HepG2 (cell line): ENCODE results near the gene KRTAP10-2. TPM values are rescaled to one million over a fixed set of nuclear protein-coding genes. Genes with fewer than 3 reads are reported as not detected.

Source experiments
- BCL6 ChIP-seq: IDR thresholded peaks from 2 replicates; pipeline ENCODE4 v1.6.1; 2016; ENCODE audit warnings: missing genetic modification reagents, missing compliant biosample characterization
- CBX2 ChIP-seq, 2 experiments: fragments of 200-600 bp in 1 of 2; sonication (generic); formaldehyde crosslinking in 1 of 2; IDR thresholded peaks; 2 replicates each; pipeline versions ENCODE4 v1.7.0 to v1.8.1; 2018 to 2022; ENCODE audit warnings: low read depth in 2 of 2, low read length in 1 of 2, mild to moderate bottlenecking in 1 of 2, missing genetic modification reagents in 1 of 2
- CREBL2 ChIP-seq: sonication (generic); formaldehyde crosslinking; IDR thresholded peaks from 2 replicates; pipeline ENCODE4 v1.8.1; 2023; ENCODE audit warnings: missing genetic modification reagents, mild to moderate bottlenecking, borderline replicate concordance
- FOXJ3 ChIP-seq: sonication (generic); formaldehyde crosslinking; IDR thresholded peaks from 2 replicates; pipeline ENCODE4 v1.4.0; 2020; ENCODE audit warnings: missing genetic modification reagents, mild to moderate bottlenecking, borderline replicate concordance
- HNRNPLL ChIP-seq: fragments of 200-400 bp; formaldehyde crosslinking; IDR thresholded peaks from 2 replicates; pipeline ENCODE4 v1.6.1; 2017; ENCODE audit warnings: mild to moderate bottlenecking, low read depth, low read length; ENCODE audit not compliant: poor library complexity, severe bottlenecking
- KDM3A ChIP-seq: IDR thresholded peaks from 2 replicates; pipeline ENCODE4 v1.6.1; 2018; ENCODE audit warnings: low read depth, missing compliant biosample characterization
- MEIS1 ChIP-seq: sonication (generic); formaldehyde crosslinking; IDR thresholded peaks from 2 replicates; pipeline ENCODE4 v1.9.0; 2021; ENCODE audit warnings: mild to moderate bottlenecking, missing genetic modification reagents, moderate library complexity, borderline replicate concordance
- PAXIP1 ChIP-seq: sonication (generic); formaldehyde crosslinking; conservative IDR thresholded peaks from 2 replicates; pipeline ENCODE4 v1.4.0; 2020; ENCODE audit warnings: mild to moderate bottlenecking, missing genetic modification reagents, moderate library complexity
- REPIN1 ChIP-seq: sonication (generic); formaldehyde crosslinking; IDR thresholded peaks from 2 replicates; pipeline ENCODE4 v1.8.0; 2022; ENCODE audit warnings: missing genetic modification reagents, low read depth, mild to moderate bottlenecking, borderline replicate concordance
- SAP130 ChIP-seq: IDR thresholded peaks from 2 replicates; pipeline ENCODE4 v1.6.1; 2016; ENCODE audit warnings: low read depth
- SIX1 ChIP-seq: sonication (generic); formaldehyde crosslinking; IDR thresholded peaks from 2 replicates; pipeline ENCODE4 v1.4.0; 2020; ENCODE audit warnings: missing genetic modification reagents, borderline replicate concordance
- STAG1 ChIP-seq: sonication (generic); formaldehyde crosslinking; IDR thresholded peaks from 2 replicates; pipeline ENCODE4 v1.4.0; 2020; ENCODE audit warnings: missing genetic modification reagents
- ZKSCAN1 ChIP-seq: fragments of 150-350 bp; IDR thresholded peaks from 2 replicates; pipeline ENCODE4 v1.6.1; 2014; ENCODE audit warnings: low read length
- ZNF234 ChIP-seq: sonication (generic); formaldehyde crosslinking; conservative IDR thresholded peaks from 2 replicates; pipeline ENCODE4 v1.5.1; 2020; ENCODE audit warnings: mild to moderate bottlenecking, missing genetic modification reagents
- ZNF367 ChIP-seq: sonication (generic); formaldehyde crosslinking; IDR thresholded peaks from 2 replicates; pipeline ENCODE4 v1.4.0; 2020; ENCODE audit warnings: missing genetic modification reagents, borderline replicate concordance
- ZNF496 ChIP-seq: sonication (generic); formaldehyde crosslinking; IDR thresholded peaks from 2 replicates; pipeline ENCODE4 v1.8.1; 2023; ENCODE audit warnings: mild to moderate bottlenecking, moderate library complexity, missing genetic modification reagents; ENCODE audit not compliant: insufficient replicate concordance
- ZNF549 ChIP-seq: sonication (generic); formaldehyde crosslinking; IDR thresholded peaks from 2 replicates; pipeline ENCODE4 v1.5.0; 2020; ENCODE audit warnings: missing genetic modification reagents
- ZNF569 ChIP-seq: sonication (generic); formaldehyde crosslinking; IDR thresholded peaks from 2 replicates; pipeline ENCODE4 v1.5.0; 2020; ENCODE audit warnings: mild to moderate bottlenecking, missing genetic modification reagents, moderate library complexity, borderline replicate concordance
- ZNF703 ChIP-seq: sonication (generic); formaldehyde crosslinking; IDR thresholded peaks from 2 replicates; pipeline ENCODE4 v1.5.1; 2020; ENCODE audit warnings: missing genetic modification reagents, mild to moderate bottlenecking, moderate library complexity, borderline replicate concordance
- ZNF709 ChIP-seq: sonication (generic); formaldehyde crosslinking; IDR thresholded peaks from 2 replicates; pipeline ENCODE4 v1.5.0; 2020; ENCODE audit warnings: mild to moderate bottlenecking, missing genetic modification reagents
- ZXDC ChIP-seq: sonication (generic); formaldehyde crosslinking; IDR thresholded peaks from 2 replicates; pipeline ENCODE4 v1.5.0; 2020; ENCODE audit warnings: mild to moderate bottlenecking, missing genetic modification reagents
- polyA plus RNA-seq, 8 experiments: library from polyadenylated mRNA; depleted of rRNA in 3 of 8; stranded (reverse) in 7 of 8; unstranded in 1 of 8; fragments of >200 nt; fragmentation: Illumina TruSeq in 4 of 8; extraction: Trizol in 4 of 8; gene quantifications; 2 replicates each; pipeline versions ENCODE4 v1.2.1 to v1.2.3, GENCODE V29; 2011 to 2016; ENCODE audit warnings: low read depth in 4 of 8, missing spikeins in 1 of 8, mixed read lengths in 1 of 8; ENCODE audit not compliant: insufficient read depth in 1 of 8
- total RNA-seq, 5 experiments: library from RNA; depleted of rRNA; stranded (reverse); fragments of >200 nt; fragmentation: Illumina TruSeq; extraction: Trizol; gene quantifications; 2 replicates each; pipeline ENCODE4 v1.2.3, GENCODE V29; 2016; ENCODE audit warnings: low read depth in 1 of 5
- TF ChIP-seq, protein P1 (sequence below): sonication (generic); formaldehyde crosslinking; IDR thresholded peaks from 2 replicates; pipeline ENCODE4 v1.4.0; 2020; ENCODE audit warnings: missing genetic modification reagents

The KRTAP10-2 gene
- total and polyA plus RNA-seq, 2 of the 13 experiments (the other 11 are each of a cell fraction or from before 2014, with no cell fraction given) = not detected

- TF ChIP-seq REPIN1 (CRISPR knock-in tag) (peak; percentile 71; the same call in 1 of the 2 replicates), ZNF703 (CRISPR knock-in tag) (no peak), ZNF234 (CRISPR knock-in tag) (no peak), STAG1 (peak; percentile 16; the same call in 1 of the 2 replicates), ZNF496 (no peak), MEIS1 (CRISPR knock-in tag) (peak; percentile 56; the same call in 1 of the 2 replicates), ZNF549 (CRISPR knock-in tag) (peak; percentile 81; the same call in 1 of the 2 replicates), ZNF569 (CRISPR knock-in tag) (no peak), ZXDC (CRISPR knock-in tag) (no peak), BCL6 (CRISPR knock-in tag) (peak; percentile 51), HNRNPLL (no peak), ZNF709 (CRISPR knock-in tag) (peak; percentile 74; the same call in 1 of the 2 replicates), PAXIP1 (CRISPR knock-in tag) (peak; percentile 94), CBX2 (IDR thresholded peaks at IDR 0.05; ENCODE audit: low read depth, low read length) (no peak), CBX2 (CRISPR knock-in tag; IDR thresholded peaks at IDR 0.05; ENCODE audit: low read depth) (0 out of 2 replicates have a peak, but pooled peaks have one; percentile 57), CREBL2 (CRISPR knock-in tag) (0 out of 2 replicates have a peak, but pooled peaks have one; percentile 70), ZKSCAN1 (no peak), FOXJ3 (peak; percentile 66; the same call in 1 of the 2 replicates), SIX1 (CRISPR knock-in tag) (peak; percentile 100), KDM3A (peak; percentile 24; the same call in 1 of the 2 replicates), ZNF367 (CRISPR knock-in tag) (no peak), SAP130 (CRISPR knock-in tag) (peak; percentile 76)
- TF ChIP-seq, protein P1, sequence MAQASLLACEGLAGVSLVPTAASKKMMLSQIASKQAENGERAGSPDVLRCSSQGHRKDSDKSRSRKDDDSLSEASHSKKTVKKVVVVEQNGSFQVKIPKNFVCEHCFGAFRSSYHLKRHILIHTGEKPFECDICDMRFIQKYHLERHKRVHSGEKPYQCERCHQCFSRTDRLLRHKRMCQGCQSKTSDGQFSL (CRISPR knock-in tag) = peak; percentile 28; the same call in 1 of the 2 replicates
Observed at GRCh38 chr21:44593598-44594405, 42.5 kb upstream of the KRTAP10-2 start (continued).
